Gastrocnemius medialis (tissue), 4 donors: ENCODE measurements around the gene MICU1. TPM values are rescaled to one million over a fixed set of nuclear protein-coding genes. Genes with fewer than 3 reads are reported as not detected.

ENCODE experiments used
- ATAC-seq, 2 donors: fragments of 150-250 bp; one replicate each; pipeline ENCODE4 v1.9.1; 2016
- DNase-seq, 2 donors: peaks; one replicate each; pipeline ENCODE4 v3.0.0-alpha.2; 2019
- H3K27ac ChIP-seq, 4 donors: fragments of 200-600 bp; sonication (generic); 1 replicate in 1 of 4; 2 replicates in 3 of 4; pipeline ENCODE4 v1.5.1; 2016 to 2018; ENCODE audit warnings: mild to moderate bottlenecking in 2 of 4, moderate library complexity in 1 of 4
- H3K27me3 ChIP-seq, 3 donors: fragments of 200-600 bp; sonication (generic) in 2 of 3; 1 replicate in 1 of 3; 2 replicates in 2 of 3; pipeline versions ENCODE4 v1.5.1 to v1.6.0; 2016 to 2019; ENCODE audit warnings: mild to moderate bottlenecking in 1 of 3, moderate library complexity in 1 of 3
- H3K36me3 ChIP-seq, 2 donors: fragments of 200-600 bp; sonication (generic) in 1 of 2; one replicate each; pipeline ENCODE4 v1.5.1; 2017 to 2018
- H3K4me1 ChIP-seq, 2 donors: fragments of 200-600 bp; sonication (generic) in 1 of 2; one replicate each; pipeline ENCODE4 v1.5.1; 2016 to 2017; ENCODE audit warnings: mild to moderate bottlenecking in 2 of 2
- H3K4me3 ChIP-seq, 4 donors: fragments of 200-600 bp; sonication (generic) in 3 of 4; 1 replicate in 1 of 4; 2 replicates in 3 of 4; pipeline ENCODE4 v1.5.1; 2016 to 2019; ENCODE audit warnings: mild to moderate bottlenecking in 2 of 4
- H3K9me3 ChIP-seq, 3 donors: fragments of 200-600 bp; sonication (generic) in 2 of 3; 1 replicate in 1 of 3; 2 replicates in 2 of 3; pipeline ENCODE4 v1.5.1; 2016 to 2019
- CTCF ChIP-seq, 5 experiments: fragments of 450-650 bp in 3 of 5; fragments of 200-600 bp in 2 of 5; sonication (generic) in 2 of 5; IDR thresholded peaks in 4 of 5; conservative IDR thresholded peaks in 1 of 5; 1 replicate in 4 of 5; 2 replicates in 1 of 5; pipeline ENCODE4 v1.5.1; 2016 to 2019; ENCODE audit warnings: antibody characterized with exemption in 5 of 5, mild to moderate bottlenecking in 3 of 5, moderate library complexity in 3 of 5
- POLR2A ChIP-seq, 2 donors: fragments of 450-650 bp; IDR thresholded peaks; one replicate each; pipeline ENCODE4 v1.6.1; 2017; ENCODE audit warnings: antibody characterized with exemption in 2 of 2, mild to moderate bottlenecking in 2 of 2, moderate library complexity in 2 of 2
- in situ Hi-C, 4 donors: fragments of 200-750 bp; cut with MboI; loops; one replicate each; pipeline versions ENCODE4 v1.15.0 to v1.8.0; 2017; ENCODE audit warnings: low sequenced_read_pairs in 4 of 4
- intact Hi-C: fragments of 100-400 bp; cut with DNase I; formaldehyde crosslinking; loops from one replicate; pipeline ENCODE4 v1.15.1; 2023; ENCODE audit warnings: low total_unique reads
- total RNA-seq, 4 donors: library from RNA; depleted of rRNA; stranded (reverse); fragments of >200 nt; gene quantifications; one replicate each; pipeline versions ENCODE4 v1.1.0 to v1.2.3, GENCODE V29; 2016

The MICU1 gene
- total RNA-seq, 4 donors from 2014 or later, result 42.7 to 62.2 (median 51.9) TPM

GRCh38 chr10:72365106-72365895, 260.6 kb downstream of the MICU1 start:
- Histone ChIP-seq H3K9me3 (no peaks in the 10 kb centered on the region), H3K4me3 (no peak overlapping the region), H3K36me3 (peaks cover 0 to 31% of the 10 kb centered on the region in 2 donors), H3K4me1 (peaks cover 5 to 9% of the 10 kb centered on the region in 2 donors), H3K27me3 (no peaks in the 10 kb centered on the region), H3K27ac (no peak overlapping the region)
- DNase-seq, result no peak
- intact Hi-C loops (loop anchor here (2.0 kb wide), 1 partner anchor 470 kb away; no protein-coding TSS in a partner anchor), in situ Hi-C loops (loop anchor here (10.0 to 25.0 kb wide), 4 partner anchors 322 to 797 kb away; partner anchors contain the start of genes ECD (in 4 of the 4), FAM149B1 (in 4 of the 4) and MCU (in 3 of the 4))
- no peak for TF ChIP-seq CTCF (IDR thresholded peaks at IDR 0.05 in 4 of 5, conservative IDR thresholded peaks at IDR 0.05 in 1 of 5)
- no peak for TF ChIP-seq POLR2A (IDR thresholded peaks at IDR 0.05)
- no peak for ATAC-seq

GRCh38 chr10:72364239-72364777, 261.6 kb downstream of the MICU1 start:
- intact Hi-C loops, result loop anchor here (1.0 to 2.0 kb wide), 2 partner anchors 470 to 511 kb away; no protein-coding TSS in a partner anchor
- peak; percentile 90 to 98 for ATAC-seq
- peak overlapping the region in 2 of 4 donors; percentile 22 to 39 for H3K4me3 ChIP-seq

GRCh38 chr10:72356987-72357386, 268.9 kb downstream of the MICU1 start:
- in situ Hi-C loops, result loop anchor here (25.0 kb wide), 3 partner anchors 330 to 805 kb away; partner anchors contain the start of genes ECD (in 4 of the 4), FAM149B1 (in 4 of the 4) and MCU (in 3 of the 4)
- ATAC-seq, result no peak
- Histone ChIP-seq H3K27me3 (no peaks in the 10 kb centered on the region), H3K4me3 (no peak overlapping the region), H3K9me3 (no peaks in the 10 kb centered on the region), H3K27ac (no peak overlapping the region), H3K4me1 (peaks cover 15 to 20% of the 10 kb centered on the region in 2 donors), H3K36me3 (no peaks in the 10 kb centered on the region)
- TF ChIP-seq CTCF (IDR thresholded peaks at IDR 0.05 in 4 of 5, conservative IDR thresholded peaks at IDR 0.05 in 1 of 5), result no peak
- TF ChIP-seq POLR2A (IDR thresholded peaks at IDR 0.05), result no peak
- no peak for DNase-seq
- intact Hi-C loops, result loop anchor here (5.0 kb wide), 1 partner anchor 335 kb away; the partner anchor contains the start of gene MCU

More at GRCh38 chr10:72364239-72364777, 261.6 kb downstream of the MICU1 start:
- H3K36me3 ChIP-seq, result peaks cover 0 to 31% of the 10 kb centered on the region in 2 donors
- H3K27me3 ChIP-seq, result no peaks in the 10 kb centered on the region
- peak; percentile 66 to 81 for DNase-seq
- in situ Hi-C loops, result loop anchor here (5.0 to 25.0 kb wide), 5 partner anchors 323 to 798 kb away; partner anchors contain the start of genes ECD (in 4 of the 4), FAM149B1 (in 4 of the 4) and MCU (in 3 of the 4)
- H3K9me3 ChIP-seq, result no peaks in the 10 kb centered on the region
- peak overlapping the region in 3 of 4 donors; percentile 13 to 62 (median 34) for H3K27ac ChIP-seq
- no peak for TF ChIP-seq POLR2A (IDR thresholded peaks at IDR 0.05)
- peak; percentile 85 to 93 (median 90) for TF ChIP-seq CTCF (IDR thresholded peaks at IDR 0.05 in 4 of 5, conservative IDR thresholded peaks at IDR 0.05 in 1 of 5)
- H3K4me1 ChIP-seq, result peaks cover 5 to 9% of the 10 kb centered on the region in 2 donors

GRCh38 chr10:72356115-72356514, 269.8 kb downstream of the MICU1 start:
- intact Hi-C loops, result loop anchor here (5.0 kb wide), 1 partner anchor 336 kb away; the partner anchor contains the start of gene MCU
- Histone ChIP-seq H3K9me3 (no peaks in the 10 kb centered on the region), H3K4me3 (no peak overlapping the region), H3K27me3 (no peaks in the 10 kb centered on the region), H3K36me3 (no peaks in the 10 kb centered on the region), H3K4me1 (peaks cover 20 to 24% of the 10 kb centered on the region in 2 donors), H3K27ac (peak overlapping the region in 1 of 4 donors; percentile 98)
- no peak for DNase-seq
- in situ Hi-C loops, result loop anchor here (25.0 kb wide), 3 partner anchors 331 to 806 kb away; partner anchors contain the start of genes ECD (in 4 of the 4), FAM149B1 (in 4 of the 4) and MCU (in 3 of the 4)
- TF ChIP-seq CTCF (IDR thresholded peaks at IDR 0.05 in 4 of 5, conservative IDR thresholded peaks at IDR 0.05 in 1 of 5) (no peak), POLR2A (IDR thresholded peaks at IDR 0.05) (no peak)
- no peak for ATAC-seq
